CD4-positive, alpha-beta memory T cell (primary cell): ENCODE data around the gene ADGRV1. TPM values are rescaled to one million over a fixed set of nuclear protein-coding genes. Genes with fewer than 3 reads are reported as not detected.
"Not testable (repeated sequence)": the region's sequence is repeated elsewhere in the genome, so short reads cannot be mapped to it uniquely, and the experiment has no call there.

ENCODE experiments used
- CTCF ChIA-PET: fragments of 350-600 bp; sonication (Branson Sonifier 250); formaldehyde crosslinking; loops from one replicate; lab custom pipeline; 2021; ENCODE audit warnings: inconsistent platforms; ENCODE audit not compliant: partially characterized antibody; lab: Charles Lee
- POLR2A ChIA-PET: fragments of 350-600 bp; sonication (Branson Sonifier 250); formaldehyde crosslinking; loops from one replicate; lab custom pipeline; 2021; ENCODE audit not compliant: partially characterized antibody; lab: Charles Lee
- DNase-seq, 5 donors: peaks; one replicate each; pipeline versions ENCODE4 v3.0.0 to v3.0.0-alpha.2; 2020 to 2022; ENCODE audit warnings: mixed read lengths in 1 of 5
- H3K27ac ChIP-seq: one replicate; pipeline ENCODE4 v1.7.0; 2013; ENCODE audit warnings: low read depth, low read length
- H3K27me3 ChIP-seq: 2 replicates; pipeline ENCODE4 v1.7.0; 2013; ENCODE audit warnings: mild to moderate bottlenecking, low read length, moderate library complexity; ENCODE audit not compliant: insufficient read depth
- H3K36me3 ChIP-seq: 2 replicates; pipeline ENCODE4 v1.7.0; 2013; ENCODE audit warnings: mild to moderate bottlenecking, low read length, moderate library complexity; ENCODE audit not compliant: insufficient read depth
- H3K4me1 ChIP-seq: 2 replicates; pipeline ENCODE4 v1.7.0; 2013; ENCODE audit warnings: mild to moderate bottlenecking, low read length, moderate library complexity; ENCODE audit not compliant: insufficient read depth
- H3K4me3 ChIP-seq, 2 donors: one replicate each; pipeline ENCODE4 v1.7.0; 2013; ENCODE audit warnings: low read length in 2 of 2, mild to moderate bottlenecking in 1 of 2
- H3K9me3 ChIP-seq, 2 donors: one replicate each; pipeline ENCODE4 v1.7.0; 2013; ENCODE audit warnings: low read length in 2 of 2, control low read depth in 1 of 2; ENCODE audit not compliant: control insufficient read depth in 1 of 2
- H3K27ac Mint-ChIP-seq, 7 donors: one replicate each; pipeline ENCODE4 v1.8.0; 2020 to 2021; ENCODE audit warnings: mixed read lengths in 7 of 7, mild to moderate bottlenecking in 6 of 7, inconsistent platforms in 3 of 7, moderate library complexity in 3 of 7
- H3K27me3 Mint-ChIP-seq, 2 donors: one replicate each; pipeline ENCODE4 v1.8.0; 2020 to 2021; ENCODE audit warnings: mixed read lengths in 2 of 2
- H3K36me3 Mint-ChIP-seq, 2 donors: one replicate each; pipeline ENCODE4 v1.8.0; 2020 to 2021; ENCODE audit warnings: mixed read lengths in 2 of 2, inconsistent platforms in 1 of 2, mild to moderate bottlenecking in 1 of 2
- H3K4me1 Mint-ChIP-seq, 4 donors: one replicate each; pipeline ENCODE4 v1.8.0; 2020 to 2021; ENCODE audit warnings: mixed read lengths in 4 of 4, mild to moderate bottlenecking in 1 of 4
- H3K4me3 Mint-ChIP-seq, 8 donors: one replicate each; pipeline ENCODE4 v1.8.0; 2020 to 2021; ENCODE audit warnings: mixed read lengths in 8 of 8, mild to moderate bottlenecking in 7 of 8, moderate library complexity in 6 of 8, inconsistent platforms in 3 of 8
- H3K9me3 Mint-ChIP-seq, 8 donors: one replicate each; pipeline ENCODE4 v1.8.0; 2020 to 2021; ENCODE audit warnings: mixed read lengths in 8 of 8, mild to moderate bottlenecking in 5 of 8, inconsistent platforms in 3 of 8, moderate library complexity in 1 of 8
- intact Hi-C: fragments of 100-400 bp; cut with micrococcal nuclease; formaldehyde crosslinking; loops from one replicate; pipeline ENCODE4 v1.15.1; 2023
- polyA plus RNA-seq, 2 donors: library from polyadenylated mRNA; unstranded; fragments of 300-500 nt; fragmentation: Illumina TruSeq; gene quantifications; one replicate each; pipeline ENCODE4 v1.2.3, GENCODE V29; 2021
- total RNA-seq, 2 experiments: library from RNA; stranded (reverse); gene quantifications; one replicate each; pipeline ENCODE4 v1.2.3, GENCODE V29; 2021

The ADGRV1 gene
- total and polyA plus RNA-seq, 4 experiments from 2014 or later, result 0.09 to 0.22 TPM; not detected in 2

GRCh38 chr5:90786756-90787155 is 228.2 kb downstream of the ADGRV1 start:
- no peaks in the 10 kb centered on the region for H3K4me1 Mint-ChIP-seq
- Histone ChIP-seq H3K27ac (no peak overlapping the region), H3K4me3 (no peak overlapping the region), H3K36me3 (no peaks in the 10 kb centered on the region), H3K4me1 (no peaks in the 10 kb centered on the region), H3K27me3 (no peaks in the 10 kb centered on the region), H3K9me3 (no peaks in the 10 kb centered on the region)
- intact Hi-C loops, result no loop called here
- H3K36me3 Mint-ChIP-seq, result no peaks in the 10 kb centered on the region
- CTCF ChIA-PET, result interaction anchor here (1.0 kb wide), 2 partner anchors 9 to 347 kb away, joined by 4 to 6 read pairs; no protein-coding TSS in a partner anchor
- H3K4me3 Mint-ChIP-seq, result peak overlapping the region in 1 of 8 donors; percentile 65
- no peaks in the 10 kb centered on the region for H3K9me3 Mint-ChIP-seq
- POLR2A ChIA-PET, result no interaction called here
- peaks cover 8 to 10% of the 10 kb centered on the region in 2 donors for H3K27me3 Mint-ChIP-seq
- no peak for DNase-seq
- H3K27ac Mint-ChIP-seq, result no peak overlapping the region

DNA sequence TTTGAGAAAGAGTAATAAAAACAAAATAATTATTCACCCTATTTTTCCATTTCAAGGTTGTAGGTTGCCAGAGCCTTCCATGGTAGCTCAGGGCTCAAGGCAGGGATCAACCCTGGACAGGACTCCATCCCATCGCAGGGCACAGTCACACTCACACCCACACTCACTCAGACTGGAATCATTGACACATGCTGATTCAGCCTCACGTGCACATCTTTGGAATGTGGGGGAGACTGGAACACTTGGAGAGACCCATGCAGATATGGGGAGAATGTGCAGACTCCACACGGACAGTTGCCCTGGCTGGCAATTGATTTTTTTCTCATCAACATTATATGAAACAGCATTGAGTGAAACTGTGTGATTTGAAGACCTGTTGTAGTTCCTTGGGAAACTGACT is 234.1 kb downstream of the ADGRV1 start:
- Histone ChIP-seq H3K9me3 (no peaks in the 10 kb centered on the region), H3K4me3 (no peak overlapping the region), H3K36me3 (no peaks in the 10 kb centered on the region), H3K27ac (no peak overlapping the region), H3K27me3 (no peaks in the 10 kb centered on the region), H3K4me1 (no peaks in the 10 kb centered on the region)
- intact Hi-C loops, result no loop called here
- H3K4me3 Mint-ChIP-seq, result no peak overlapping the region
- DNase-seq, result no peak
- ChIA-PET CTCF (interaction anchor here (0.9 to 2.3 kb wide), 3 partner anchors 9 to 353 kb away, joined by 3 to 24 read pairs (median 4); no protein-coding TSS in a partner anchor), POLR2A (no interaction called here)
- no peak overlapping the region for H3K27ac Mint-ChIP-seq
- H3K4me1 Mint-ChIP-seq, result no peaks in the 10 kb centered on the region
- H3K36me3 Mint-ChIP-seq, result peaks cover 0 to 2% of the 10 kb centered on the region in 2 donors
- H3K27me3 Mint-ChIP-seq, result peaks cover 8 to 9% of the 10 kb centered on the region in 2 donors
- H3K9me3 Mint-ChIP-seq, result peaks cover 2 to 22% (median 16%) of the 10 kb centered on the region in 8 donors

DNA sequence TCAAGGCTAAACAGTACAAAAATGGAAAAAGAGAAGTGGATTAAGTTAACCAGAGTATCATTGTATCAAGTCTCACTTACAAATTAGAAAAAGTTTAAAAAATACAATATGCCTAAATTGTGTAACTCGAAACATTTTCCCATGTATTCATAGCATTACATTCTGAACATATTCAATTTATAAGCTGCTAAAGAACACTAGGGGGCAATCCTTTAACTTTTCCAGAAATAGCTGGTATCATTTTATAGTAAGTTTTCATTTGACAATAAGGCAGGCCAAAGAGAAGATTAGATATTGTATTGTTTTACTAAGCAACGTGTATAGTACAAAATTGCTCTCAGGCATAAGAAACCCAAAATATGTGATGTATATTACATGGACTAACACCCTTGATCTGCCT is 234.6 kb downstream of the ADGRV1 start:
- H3K27me3 ChIP-seq, result no peaks in the 10 kb centered on the region
- DNase-seq, result no peak
- Mint-ChIP-seq H3K27ac (no peak overlapping the region), H3K4me3 (no peak overlapping the region), H3K9me3 (peaks cover 2 to 27% (median 20%) of the 10 kb centered on the region in 8 donors), H3K36me3 (peaks cover 0 to 2% of the 10 kb centered on the region in 2 donors), H3K27me3 (peaks cover 8 to 9% of the 10 kb centered on the region in 2 donors), H3K4me1 (no peaks in the 10 kb centered on the region)
- no peaks in the 10 kb centered on the region for H3K4me1 ChIP-seq
- intact Hi-C loops, result no loop called here
- no peak overlapping the region for H3K27ac ChIP-seq
- CTCF ChIA-PET, result interaction anchor here (1.4 to 2.3 kb wide), 2 partner anchors 9 to 10 kb away, joined by 4 to 24 read pairs; no protein-coding TSS in a partner anchor
- H3K36me3 ChIP-seq, result no peaks in the 10 kb centered on the region
- no peak overlapping the region for H3K4me3 ChIP-seq
- H3K9me3 ChIP-seq, result no peaks in the 10 kb centered on the region
- POLR2A ChIA-PET, result no interaction called here

- CTCF ChIA-PET, H3K27me3 ChIP-seq, H3K4me1 Mint-ChIP-seq, H3K9me3 ChIP-seq, DNase-seq, H3K4me3 ChIP-seq, H3K4me3 Mint-ChIP-seq, POLR2A ChIA-PET, H3K36me3 ChIP-seq, intact Hi-C loops, H3K27ac ChIP-seq, H3K36me3 Mint-ChIP-seq, H3K4me1 ChIP-seq, H3K27me3 Mint-ChIP-seq, H3K27ac Mint-ChIP-seq: not testable (repeated sequence)
- peaks cover 5 to 40% (median 28%) of the 10 kb centered on the region in 8 donors for H3K9me3 Mint-ChIP-seq
These were observed 238.3 kb downstream of the ADGRV1 start for GRCh38 chr5:90796919-90797318.

GRCh38 chr5:90800082-90800481 is 241.5 kb downstream of the ADGRV1 start:
- H3K4me1 ChIP-seq, H3K27ac ChIP-seq, H3K27ac Mint-ChIP-seq, H3K27me3 ChIP-seq, intact Hi-C loops, POLR2A ChIA-PET, H3K4me1 Mint-ChIP-seq, DNase-seq, H3K36me3 Mint-ChIP-seq, H3K4me3 ChIP-seq, H3K9me3 ChIP-seq, H3K4me3 Mint-ChIP-seq, H3K27me3 Mint-ChIP-seq, H3K36me3 ChIP-seq: not testable (repeated sequence)
- peaks cover 5 to 40% (median 28%) of the 10 kb centered on the region in 8 donors for H3K9me3 Mint-ChIP-seq
- CTCF ChIA-PET, result interaction anchor here (1.2 kb wide), 1 partner anchor 16 kb away, joined by 3 read pairs; no protein-coding TSS in a partner anchor

- H3K27me3 ChIP-seq, intact Hi-C loops, H3K4me3 Mint-ChIP-seq, H3K27me3 Mint-ChIP-seq, H3K27ac ChIP-seq, H3K27ac Mint-ChIP-seq, H3K4me1 ChIP-seq, H3K36me3 ChIP-seq, H3K4me3 ChIP-seq, POLR2A ChIA-PET, H3K9me3 ChIP-seq, H3K4me1 Mint-ChIP-seq, H3K36me3 Mint-ChIP-seq, DNase-seq: not testable (repeated sequence)
- CTCF ChIA-PET, result interaction anchor here (1.2 kb wide), 1 partner anchor 17 kb away, joined by 3 read pairs; no protein-coding TSS in a partner anchor
- H3K9me3 Mint-ChIP-seq, result peaks cover 5 to 40% (median 28%) of the 10 kb centered on the region in 8 donors
These were observed 241.9 kb downstream of the ADGRV1 start for GRCh38 chr5:90800515-90800914.

DNA sequence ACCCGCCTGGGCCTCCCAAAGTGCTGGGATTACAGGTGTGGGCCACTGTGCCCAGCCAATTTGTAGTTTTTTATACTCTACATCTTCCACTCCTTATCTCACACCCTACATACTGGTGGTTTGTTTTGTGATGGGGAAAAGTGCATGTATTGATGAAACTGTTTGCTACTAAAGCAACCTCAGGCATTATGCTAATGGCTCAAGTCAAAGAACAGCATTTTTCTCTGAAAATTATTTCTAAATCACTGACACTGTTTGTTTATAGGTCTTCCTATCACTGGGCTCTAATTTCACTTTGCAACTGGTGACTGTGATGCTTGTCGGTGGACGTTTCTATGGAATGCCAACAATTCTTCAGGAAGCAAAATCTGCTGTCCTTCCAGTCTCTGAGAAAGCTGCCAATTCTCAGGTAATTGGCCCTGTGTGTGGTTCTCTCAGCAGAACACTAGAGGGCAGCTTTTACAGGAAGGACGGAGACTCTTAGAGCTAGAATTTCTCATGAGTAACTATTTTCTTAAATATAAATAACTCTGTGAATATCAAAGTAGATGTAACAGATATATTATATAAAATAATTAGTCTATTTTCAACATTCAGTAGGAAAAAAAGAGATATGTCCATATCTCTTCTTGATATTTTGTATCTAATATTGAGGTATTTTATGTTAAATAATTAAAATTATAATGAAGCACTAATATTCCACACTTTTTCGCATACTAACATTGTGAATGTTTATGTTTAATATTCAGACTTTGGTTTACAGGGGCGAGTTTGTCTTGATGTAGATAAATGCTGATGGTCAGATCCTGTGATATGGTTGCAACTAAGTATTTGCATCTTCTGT is 244.1 kb downstream of the ADGRV1 start:
- Histone ChIP-seq H3K4me3 (no peak overlapping the region), H3K27ac (no peak overlapping the region), H3K9me3 (no peaks in the 10 kb centered on the region), H3K36me3 (no peaks in the 10 kb centered on the region), H3K27me3 (no peaks in the 10 kb centered on the region), H3K4me1 (no peaks in the 10 kb centered on the region)
- H3K9me3 Mint-ChIP-seq, result peaks cover 3 to 19% (median 11%) of the 10 kb centered on the region in 8 donors
- CTCF ChIA-PET, result interaction anchor here (1.4 to 1.6 kb wide), 5 partner anchors 9 to 617 kb away, joined by 3 to 5 read pairs (median 5); no protein-coding TSS in a partner anchor
- peak in 2 of 5 donors; percentile 4 to 10 for DNase-seq
- H3K4me1 Mint-ChIP-seq, result peaks cover 0 to 1% (median 0%) of the 10 kb centered on the region in 4 donors
- intact Hi-C loops, result loop anchor here (1.0 kb wide), 1 partner anchor 617 kb away; no protein-coding TSS in a partner anchor
- POLR2A ChIA-PET, result no interaction called here
- H3K27me3 Mint-ChIP-seq, result peaks cover 0 to 2% of the 10 kb centered on the region in 2 donors
- H3K36me3 Mint-ChIP-seq, result no peaks in the 10 kb centered on the region
- H3K27ac Mint-ChIP-seq, result no peak overlapping the region
- no peak overlapping the region for H3K4me3 Mint-ChIP-seq
